Testis (tissue), 2 donors: ENCODE data around the gene SKAP1.

Experiments
- POLR2A ChIP-seq: fragments of 450-650 bp; IDR thresholded peaks from one replicate; pipeline ENCODE4 v1.6.1; 2017; ENCODE audit warnings: antibody characterized with exemption, mild to moderate bottlenecking, moderate library complexity
- TF ChIP-seq, protein P1 (sequence below), 3 experiments: fragments of 450-650 bp in 2 of 3; fragments of 200-600 bp in 1 of 3; sonication (generic) in 1 of 3; IDR thresholded peaks; one replicate each; pipeline ENCODE4 v1.5.1; 2016 to 2019; ENCODE audit warnings: antibody characterized with exemption in 3 of 3, mild to moderate bottlenecking in 2 of 3, moderate library complexity in 1 of 3

DNA sequence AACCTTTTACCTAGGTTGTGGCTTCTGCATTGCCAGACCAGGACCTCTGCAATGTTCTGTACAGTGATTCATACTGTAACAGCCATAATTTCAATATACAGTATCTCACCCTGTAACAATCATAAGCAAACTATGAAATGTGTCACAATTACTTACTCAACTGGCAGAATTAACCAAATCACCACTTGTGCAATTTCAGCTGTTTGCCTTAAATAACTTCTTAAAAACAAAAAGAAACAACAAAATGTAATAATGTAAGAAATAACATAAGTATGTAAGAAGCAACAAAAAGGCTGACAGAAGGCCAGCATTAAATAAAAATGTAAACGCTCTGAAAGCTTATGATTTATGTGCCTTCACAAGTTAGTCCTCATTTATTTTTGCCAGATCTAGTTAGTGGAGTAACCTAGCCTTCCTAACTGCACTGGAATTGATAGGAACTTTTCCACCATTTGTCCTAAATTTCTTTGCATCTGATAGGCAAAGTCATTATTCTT, 96.9 kb downstream of the SKAP1 start:
- TF ChIP-seq, protein P1, sequence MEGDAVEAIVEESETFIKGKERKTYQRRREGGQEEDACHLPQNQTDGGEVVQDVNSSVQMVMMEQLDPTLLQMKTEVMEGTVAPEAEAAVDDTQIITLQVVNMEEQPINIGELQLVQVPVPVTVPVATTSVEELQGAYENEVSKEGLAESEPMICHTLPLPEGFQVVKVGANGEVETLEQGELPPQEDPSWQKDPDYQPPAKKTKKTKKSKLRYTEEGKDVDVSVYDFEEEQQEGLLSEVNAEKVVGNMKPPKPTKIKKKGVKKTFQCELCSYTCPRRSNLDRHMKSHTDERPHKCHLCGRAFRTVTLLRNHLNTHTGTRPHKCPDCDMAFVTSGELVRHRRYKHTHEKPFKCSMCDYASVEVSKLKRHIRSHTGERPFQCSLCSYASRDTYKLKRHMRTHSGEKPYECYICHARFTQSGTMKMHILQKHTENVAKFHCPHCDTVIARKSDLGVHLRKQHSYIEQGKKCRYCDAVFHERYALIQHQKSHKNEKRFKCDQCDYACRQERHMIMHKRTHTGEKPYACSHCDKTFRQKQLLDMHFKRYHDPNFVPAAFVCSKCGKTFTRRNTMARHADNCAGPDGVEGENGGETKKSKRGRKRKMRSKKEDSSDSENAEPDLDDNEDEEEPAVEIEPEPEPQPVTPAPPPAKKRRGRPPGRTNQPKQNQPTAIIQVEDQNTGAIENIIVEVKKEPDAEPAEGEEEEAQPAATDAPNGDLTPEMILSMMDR (IDR thresholded peaks at IDR 0.05): no peak
- TF ChIP-seq POLR2A: no peak
